Glomerular visceral epithelial cell (primary cell): Measurements from ENCODE around the gene OGFR.

Experiments used
- DNase-seq: peaks from one replicate; pipeline ENCODE4 v3.0.0-alpha.2; 2016; ENCODE audit errors: extremely low spot score

The OGFR gene

DNA sequence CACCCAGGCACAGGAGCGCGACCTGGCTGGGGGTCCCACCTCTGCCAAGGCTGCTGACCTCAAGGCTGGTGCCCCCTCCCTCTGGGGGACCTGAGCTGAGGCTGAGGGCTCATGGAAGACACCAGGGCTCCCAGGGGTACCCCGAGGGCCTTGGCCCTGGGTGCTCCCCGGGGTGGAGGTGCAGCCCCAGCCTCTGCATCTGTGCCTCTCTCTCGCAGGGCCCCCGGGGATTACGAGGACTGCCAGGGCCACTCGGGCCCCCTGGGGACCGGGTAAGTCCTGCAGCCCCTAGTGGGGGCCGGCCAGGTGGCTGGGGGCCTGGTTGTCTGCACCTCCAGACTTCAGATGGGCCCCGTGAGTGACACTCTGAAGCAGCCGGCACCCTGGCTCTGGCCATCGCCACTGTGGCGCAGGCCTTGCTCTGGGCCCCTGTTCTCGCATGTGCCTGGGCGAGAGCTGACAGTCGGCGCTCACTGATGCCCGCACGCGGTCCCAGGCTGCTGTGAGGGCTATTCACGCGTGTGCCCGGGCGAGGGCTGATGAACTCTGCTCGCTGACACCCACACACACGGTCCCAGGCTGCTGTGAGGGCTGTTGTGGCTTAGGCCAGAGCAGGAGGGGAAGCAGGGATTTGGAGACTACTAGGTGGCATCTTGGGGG, 21.5 kb downstream of the OGFR start:
- DNase-seq, result no peak

DNA sequence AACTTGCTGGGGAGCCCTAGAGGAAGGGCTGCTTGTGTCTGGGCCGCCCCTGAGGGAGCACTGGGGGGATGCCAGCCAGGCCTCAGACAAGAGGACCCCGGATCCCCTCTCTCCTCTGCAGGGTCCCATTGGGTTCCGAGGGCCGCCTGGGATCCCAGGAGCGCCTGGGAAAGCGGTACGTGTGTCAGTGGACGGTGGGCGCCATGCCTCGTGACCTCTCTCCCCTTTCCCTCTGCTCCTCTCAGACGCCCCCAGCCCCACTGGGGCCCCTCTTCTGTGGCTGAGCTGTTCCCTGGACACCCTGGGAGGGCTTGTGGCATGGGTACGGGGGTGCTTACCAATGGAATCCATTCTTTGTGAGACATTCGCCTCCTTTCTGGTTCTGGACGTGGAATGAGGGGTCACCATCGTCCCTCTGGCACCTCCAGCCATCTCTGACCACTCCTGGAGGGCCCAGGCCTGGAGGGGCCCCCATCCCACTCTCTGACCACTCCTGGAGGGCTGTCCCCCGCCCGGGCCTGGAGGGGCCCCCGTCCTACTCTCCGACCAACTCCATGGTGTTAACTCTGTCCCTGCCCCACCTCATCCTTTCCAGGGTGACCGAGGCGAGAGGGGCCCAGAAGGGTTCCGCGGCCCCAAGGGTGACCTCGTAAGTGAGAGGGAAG, 22.1 kb downstream of the OGFR start:
- DNase-seq, result no peak

GRCh38 chr20:62827311-62828038, 22.8 kb downstream of the OGFR start:
- DNase-seq, result no peak

DNA sequence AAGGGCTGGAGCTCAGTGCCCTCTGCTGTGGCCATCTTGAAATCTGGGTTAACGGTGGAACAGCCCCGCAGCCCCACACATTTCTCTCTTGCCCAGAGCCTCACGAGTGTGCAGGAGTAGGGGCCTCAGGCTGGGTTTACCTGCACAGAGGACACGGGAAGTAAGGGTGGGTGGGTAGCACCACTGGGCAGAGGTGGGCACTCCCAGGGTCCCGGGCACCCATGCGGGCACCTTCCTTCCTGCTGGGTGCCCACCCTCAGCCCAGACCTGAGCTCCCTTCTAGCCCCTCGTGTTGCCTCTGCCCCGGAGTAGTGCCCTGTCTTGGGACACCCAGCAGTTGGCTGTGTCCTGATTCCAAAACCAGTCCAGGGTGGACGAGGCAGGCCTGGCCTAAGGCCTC, 23.4 kb downstream of the OGFR start:
- DNase-seq, result no peak

DNA sequence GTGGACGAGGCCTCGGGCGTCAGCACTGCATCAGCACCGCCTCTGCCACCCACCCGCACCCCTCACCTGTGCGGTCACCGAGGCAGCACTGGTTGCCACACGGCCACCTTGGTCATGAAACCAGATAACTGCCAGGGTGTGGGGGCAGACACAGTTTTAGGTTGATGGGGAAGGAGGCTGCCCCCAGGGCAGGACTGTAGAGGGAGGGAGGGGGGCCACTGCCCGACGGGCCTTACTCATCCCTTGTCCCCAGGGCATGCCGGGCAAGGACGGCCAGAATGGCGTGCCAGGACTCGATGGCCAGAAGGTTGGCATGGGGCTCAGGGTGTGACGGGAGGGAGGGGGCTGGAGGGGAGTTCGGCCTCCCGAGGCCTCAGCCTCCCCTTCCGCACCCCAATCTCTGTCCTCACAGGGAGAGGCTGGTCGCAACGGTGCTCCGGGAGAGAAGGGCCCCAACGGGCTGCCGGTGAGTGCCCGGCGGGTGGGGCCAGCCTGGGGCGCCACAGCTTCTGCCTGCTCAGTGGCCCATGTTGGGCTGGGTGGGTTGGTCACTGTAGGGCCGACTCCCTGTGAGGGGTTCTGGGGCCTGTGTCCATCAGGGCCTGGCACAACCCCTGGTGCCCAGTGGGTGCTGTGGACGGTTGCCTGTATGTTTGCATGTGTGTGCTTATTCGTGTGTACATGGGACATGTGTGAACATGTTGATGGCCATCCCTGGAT, 24.0 kb downstream of the OGFR start:
- DNase-seq, result no peak

DNA sequence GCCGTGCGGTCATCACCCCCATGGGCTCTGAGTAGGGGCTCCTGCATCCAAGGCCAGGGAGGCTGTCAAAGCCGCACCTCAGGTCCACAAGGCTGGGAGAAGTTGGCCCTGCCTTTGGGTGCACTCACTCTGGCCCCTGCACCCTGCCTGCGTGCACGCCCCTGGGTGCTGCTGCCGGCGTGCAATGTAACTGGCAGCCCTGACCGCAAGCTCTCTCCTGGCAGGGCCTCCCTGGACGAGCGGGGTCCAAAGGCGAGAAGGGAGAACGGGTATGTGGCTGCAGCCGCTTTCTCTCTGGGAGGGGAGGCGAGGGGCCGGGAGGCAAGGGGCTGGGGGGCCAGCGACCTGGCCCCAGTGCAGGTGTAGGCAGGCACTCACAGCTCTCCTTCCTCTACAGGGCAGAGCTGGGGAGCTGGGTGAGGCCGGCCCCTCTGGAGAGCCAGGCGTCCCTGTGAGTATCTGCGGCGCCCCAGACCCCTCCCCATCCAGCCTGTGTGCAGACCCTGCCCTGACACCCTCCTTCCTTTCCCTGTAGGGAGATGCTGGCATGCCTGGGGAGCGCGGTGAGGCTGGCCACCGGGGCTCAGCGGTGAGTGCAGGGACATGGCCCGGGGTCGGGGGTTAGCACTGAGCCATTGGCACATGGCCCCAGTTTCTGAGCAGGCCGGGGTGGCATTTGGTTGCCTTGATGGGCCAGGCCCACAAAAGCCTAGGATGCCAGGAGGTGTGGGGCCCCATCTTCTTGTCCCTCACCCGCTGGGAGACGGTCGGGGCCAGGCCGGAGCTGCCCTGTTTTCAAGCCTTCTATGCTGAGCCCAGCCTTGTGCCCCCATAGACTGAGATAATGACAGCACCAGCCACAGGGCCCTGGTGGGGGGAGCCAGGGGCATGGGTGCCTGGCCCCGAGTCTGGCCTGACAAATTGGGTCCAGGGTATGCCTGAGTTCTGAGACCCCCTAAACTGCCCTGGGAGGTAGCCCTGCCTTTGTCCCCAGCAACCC, 24.9 kb downstream of the OGFR start:
- no peak for DNase-seq

- DNase-seq, result no peak
Measured at GRCh38 chr20:62830251-62830650, 25.6 kb downstream of the OGFR start.

- DNase-seq, result no peak
Measured at GRCh38 chr20:62830821-62831220, 26.2 kb downstream of the OGFR start.

GRCh38 chr20:62831361-62831788, 26.7 kb downstream of the OGFR start:
- no peak for DNase-seq

GRCh38 chr20:62831854-62832211, 27.2 kb downstream of the OGFR start:
- DNase-seq, result no peak

DNA sequence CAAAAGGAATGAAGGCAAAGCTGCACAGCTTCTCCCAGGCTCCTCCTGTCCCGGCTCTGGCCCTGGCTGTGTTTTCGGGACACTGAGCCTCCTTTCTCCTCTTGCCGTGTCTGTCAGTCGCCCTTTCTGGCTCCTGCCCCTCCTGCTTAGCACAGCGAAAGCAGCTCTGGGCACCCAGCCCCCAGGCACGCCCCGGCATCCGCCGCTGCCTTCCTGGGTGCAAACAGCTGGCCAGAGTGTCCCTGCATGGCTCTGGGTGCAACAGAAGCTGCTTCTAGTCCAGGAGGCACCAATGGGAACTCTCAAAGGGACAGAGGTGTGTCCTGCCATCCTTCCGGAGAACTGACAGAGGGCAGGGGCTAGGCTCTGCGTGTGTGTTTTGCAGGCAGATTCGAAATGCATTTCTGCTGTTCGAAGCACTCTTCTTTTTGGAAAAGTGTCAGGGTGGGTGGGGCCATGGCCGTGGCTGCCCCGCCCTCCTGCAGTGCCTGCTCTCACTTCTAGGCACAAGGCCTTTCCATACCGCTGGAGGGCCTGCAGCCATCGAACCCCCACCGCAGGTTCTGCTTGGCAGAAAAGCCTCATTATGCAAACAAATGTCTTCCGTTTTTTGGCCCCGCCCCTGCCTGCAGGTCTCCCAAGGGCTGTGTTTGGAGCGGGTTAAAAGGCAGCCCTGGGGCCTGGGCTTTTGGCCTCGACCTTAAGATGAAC, 27.7 kb downstream of the OGFR start:
- no peak for DNase-seq

- DNase-seq, result no peak
Measured at GRCh38 chr20:62832951-62833391, 28.3 kb downstream of the OGFR start.

DNA sequence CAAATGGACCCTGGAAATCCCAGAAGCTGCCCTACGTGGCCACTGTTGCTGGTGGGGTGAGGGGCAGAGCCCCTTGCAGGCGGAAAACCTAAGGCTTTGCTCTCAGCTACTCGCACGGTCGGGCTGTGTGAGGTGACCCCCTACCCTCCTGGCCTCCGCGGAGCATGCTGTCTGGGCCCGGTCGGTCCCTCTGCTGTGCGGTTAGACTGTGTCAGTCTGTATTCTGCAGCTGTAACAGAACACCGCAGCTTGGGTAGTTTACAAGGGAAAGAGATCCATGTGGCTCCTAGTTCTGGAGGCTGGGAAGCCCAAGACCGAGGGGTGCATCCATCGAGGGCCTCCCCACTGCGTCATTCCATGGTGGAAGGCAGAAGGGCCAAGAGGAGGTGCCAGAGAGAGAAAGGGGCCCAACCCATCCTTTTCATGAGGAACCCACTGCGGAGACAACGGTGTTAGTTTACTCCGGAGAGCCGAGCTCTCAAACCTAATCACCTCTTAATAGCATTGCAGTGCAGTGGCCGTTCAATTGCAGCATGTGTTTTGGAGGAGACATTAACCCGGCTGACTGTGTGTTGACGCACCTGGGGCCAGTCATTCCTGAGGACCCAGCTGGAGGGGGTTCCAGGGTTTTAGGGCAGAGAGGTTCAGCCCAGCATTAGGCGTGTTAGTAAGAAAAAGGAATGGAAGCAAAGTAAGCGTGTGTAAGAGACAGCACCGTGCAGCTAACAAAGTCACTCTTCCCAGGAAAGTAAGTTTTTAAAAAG, 30.5 kb downstream of the OGFR start:
- DNase-seq, result no peak

- no peak for DNase-seq
Measured at GRCh38 chr20:62835931-62836861, 31.6 kb downstream of the OGFR start.

GRCh38 chr20:62836967-62837490, 32.4 kb downstream of the OGFR start:
- DNase-seq, result no peak

GRCh38 chr20:62837790-62838127, 33.1 kb downstream of the OGFR start:
- DNase-seq, result no peak

GRCh38 chr20:62838128-62838891, 33.7 kb downstream of the OGFR start:
- DNase-seq, result no peak

DNA sequence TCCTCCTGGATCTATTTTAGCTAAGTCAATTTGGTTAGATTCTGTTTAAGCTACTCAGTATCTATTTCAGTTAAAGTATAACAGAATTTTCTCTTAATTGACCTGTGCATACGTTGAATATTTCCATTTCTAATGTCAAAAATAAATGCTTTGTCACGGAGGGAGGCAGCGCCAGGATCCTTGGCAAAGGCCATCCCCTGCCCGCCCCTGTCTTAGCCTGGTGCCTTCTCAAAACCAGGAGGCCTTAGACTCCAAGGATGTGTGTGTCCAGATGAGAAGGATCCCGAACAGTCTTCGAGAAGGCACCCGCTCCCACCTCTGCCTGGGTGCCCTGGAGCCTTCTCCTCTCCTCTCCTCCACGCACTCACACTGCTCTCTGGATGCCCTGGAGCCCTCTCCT, 34.6 kb downstream of the OGFR start:
- DNase-seq, result no peak
